HG03095 (cell line): ENCODE data around the gene KIAA1328.
"Not testable (repeated sequence)": the region's sequence is repeated elsewhere in the genome, so short reads cannot be mapped to it uniquely, and the experiment has no call there.

Source experiments
- ATAC-seq: cut with Tn5 transposase; IDR thresholded peaks from one replicate; pipeline ENCODE4 v1.9.1; 2021; ENCODE audit warnings: moderate library complexity; ENCODE audit not compliant: unreplicated experiment

Gene KIAA1328

GRCh38 chr18:36825526-36825925 is 3.4 kb upstream of the KIAA1328 start:
- no peak for ATAC-seq

DNA sequence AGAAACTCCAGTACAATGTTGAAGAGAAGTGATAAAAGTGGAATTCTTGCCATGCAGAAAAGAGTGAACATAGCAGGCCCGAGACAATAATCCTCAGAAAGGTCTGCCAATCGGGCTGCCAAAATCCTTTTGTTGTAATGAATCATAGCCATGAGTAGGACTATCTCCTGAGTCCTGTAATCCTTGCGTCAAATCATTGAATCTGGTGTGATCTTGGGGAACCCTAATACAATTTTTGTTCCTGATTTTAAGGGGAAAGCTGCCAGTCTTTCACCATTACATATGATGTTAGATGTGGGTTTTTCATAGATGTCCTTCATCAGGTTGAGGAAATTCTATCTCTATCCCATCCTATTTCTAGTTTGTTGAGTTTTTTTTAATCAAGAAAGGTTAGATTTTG is 2.4 kb upstream of the KIAA1328 start:
- ATAC-seq, result no peak

GRCh38 chr18:36828157-36828629 is 734 bp upstream of the KIAA1328 start:
- ATAC-seq, result no peak

DNA sequence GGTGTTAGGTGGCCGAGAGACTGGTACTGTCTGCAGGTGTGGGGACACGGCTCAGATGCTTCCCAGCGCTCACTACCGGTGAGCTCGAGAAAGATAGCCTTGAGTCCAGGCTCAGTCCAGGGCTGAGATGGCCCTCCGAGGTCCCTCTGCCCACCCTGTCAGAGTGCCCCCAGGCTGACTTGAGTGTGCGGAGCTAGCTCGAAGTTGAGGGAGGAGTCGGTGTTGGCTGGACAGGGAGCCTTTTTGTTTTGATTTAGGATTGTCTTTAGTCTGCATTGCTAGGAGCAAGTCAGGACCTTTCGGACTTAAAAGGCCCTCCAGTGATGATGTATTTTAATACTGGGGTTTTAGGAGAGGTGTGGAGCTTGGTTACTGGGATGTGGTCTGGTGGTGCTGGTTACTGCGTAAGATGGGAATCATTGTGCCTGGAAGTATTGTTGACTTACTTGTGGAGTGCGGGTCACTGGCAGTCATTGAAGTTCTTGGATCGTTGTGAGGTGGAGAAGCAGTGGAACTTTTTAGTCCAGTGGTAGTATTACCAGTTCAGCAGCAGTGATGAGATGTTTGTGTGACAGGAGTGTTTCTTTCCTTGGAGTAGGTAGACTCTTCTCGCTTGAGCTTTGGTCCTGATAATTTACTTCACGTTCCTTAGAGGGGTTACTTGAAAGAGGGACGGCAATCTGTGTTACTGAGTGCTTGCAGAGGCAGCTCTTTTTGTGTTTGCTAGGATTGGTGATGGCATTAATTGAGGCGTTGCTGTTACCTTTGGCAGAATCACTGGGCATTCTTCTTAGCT is 633 bp downstream of the KIAA1328 start:
- no peak for ATAC-seq

DNA sequence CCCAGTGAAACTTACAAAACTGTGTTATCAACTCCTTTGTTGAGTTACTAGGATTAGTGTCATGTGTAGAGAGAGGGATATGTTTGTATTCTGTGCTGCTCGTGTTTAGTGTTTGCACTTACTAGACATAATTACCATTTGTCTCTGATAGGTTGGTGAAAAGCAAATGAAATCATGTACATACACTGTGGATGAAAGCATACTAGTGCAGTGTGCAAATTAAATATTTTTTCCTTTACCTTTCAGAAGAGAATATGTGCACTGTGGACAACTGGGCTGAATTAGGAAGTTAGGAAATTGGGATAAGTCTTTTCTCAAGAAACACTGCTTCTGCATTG is 1.2 kb downstream of the KIAA1328 start:
- ATAC-seq, result no peak

DNA sequence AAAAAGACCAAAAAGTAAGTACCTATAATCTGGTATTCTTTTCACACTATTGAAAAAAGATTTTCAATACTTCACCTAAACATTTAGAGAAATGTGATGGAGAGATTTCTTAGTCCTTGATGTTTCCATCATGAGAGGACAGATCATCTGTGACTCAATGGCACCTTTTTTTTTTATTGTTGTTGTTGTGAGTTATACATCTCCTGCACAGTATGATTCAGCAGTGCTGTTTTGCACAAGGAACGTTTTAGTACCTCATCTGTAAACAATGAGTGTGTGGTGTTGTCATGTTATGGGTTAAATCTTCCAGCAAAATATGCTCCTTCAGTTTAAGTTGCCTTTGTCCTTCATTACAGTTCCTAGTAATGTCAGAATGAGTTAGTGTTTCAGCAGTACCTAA is 2.2 kb downstream of the KIAA1328 start:
- ATAC-seq, result no peak

GRCh38 chr18:36833120-36833519 is 4.2 kb downstream of the KIAA1328 start:
- ATAC-seq, result no peak

- no peak for ATAC-seq
These were observed 7.0 kb downstream of the KIAA1328 start for GRCh38 chr18:36835927-36836326.

DNA sequence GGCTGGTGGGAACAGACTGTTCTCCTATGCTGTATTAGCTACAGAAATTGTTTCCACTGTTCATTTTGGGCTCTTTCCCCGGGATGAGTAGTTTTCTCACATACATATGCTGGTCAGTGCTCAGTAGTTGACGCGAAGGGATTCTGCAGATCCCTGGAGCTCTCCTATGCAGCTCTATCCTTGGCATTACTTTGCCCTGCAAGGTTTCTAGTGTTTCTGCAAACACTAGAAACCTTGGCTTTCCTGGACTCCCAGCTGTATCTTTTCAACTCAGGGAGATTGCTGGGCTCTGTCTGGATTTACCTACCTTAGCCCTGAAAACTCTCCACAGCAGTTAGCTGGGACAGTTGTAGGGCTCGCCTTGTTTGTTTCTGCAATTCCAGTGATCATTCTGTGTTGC is 10.9 kb downstream of the KIAA1328 start:
- no peak for ATAC-seq

DNA sequence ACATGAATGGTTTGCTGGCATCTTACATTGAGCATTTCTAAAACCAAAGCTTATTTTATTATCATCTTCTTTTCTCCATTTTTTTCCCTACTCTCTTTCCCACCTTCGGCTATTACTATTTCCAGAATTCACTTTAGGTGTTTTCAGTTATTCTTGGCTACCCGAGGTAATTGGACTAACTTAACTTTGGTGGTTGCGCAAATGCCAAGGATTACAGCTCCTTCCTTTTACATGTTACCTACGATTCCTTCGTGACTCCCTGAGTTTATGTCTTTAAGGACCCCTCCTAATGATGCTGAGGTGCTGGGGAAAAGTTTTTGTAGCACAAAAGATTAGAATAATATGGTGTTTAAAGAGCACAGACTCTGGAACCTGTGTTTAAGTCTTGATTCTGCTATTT is 14.3 kb downstream of the KIAA1328 start:
- ATAC-seq, result no peak

GRCh38 chr18:36843784-36844183 is 14.9 kb downstream of the KIAA1328 start:
- ATAC-seq, result no peak

GRCh38 chr18:36848609-36849008 is 19.7 kb downstream of the KIAA1328 start:
- ATAC-seq, result no peak

DNA sequence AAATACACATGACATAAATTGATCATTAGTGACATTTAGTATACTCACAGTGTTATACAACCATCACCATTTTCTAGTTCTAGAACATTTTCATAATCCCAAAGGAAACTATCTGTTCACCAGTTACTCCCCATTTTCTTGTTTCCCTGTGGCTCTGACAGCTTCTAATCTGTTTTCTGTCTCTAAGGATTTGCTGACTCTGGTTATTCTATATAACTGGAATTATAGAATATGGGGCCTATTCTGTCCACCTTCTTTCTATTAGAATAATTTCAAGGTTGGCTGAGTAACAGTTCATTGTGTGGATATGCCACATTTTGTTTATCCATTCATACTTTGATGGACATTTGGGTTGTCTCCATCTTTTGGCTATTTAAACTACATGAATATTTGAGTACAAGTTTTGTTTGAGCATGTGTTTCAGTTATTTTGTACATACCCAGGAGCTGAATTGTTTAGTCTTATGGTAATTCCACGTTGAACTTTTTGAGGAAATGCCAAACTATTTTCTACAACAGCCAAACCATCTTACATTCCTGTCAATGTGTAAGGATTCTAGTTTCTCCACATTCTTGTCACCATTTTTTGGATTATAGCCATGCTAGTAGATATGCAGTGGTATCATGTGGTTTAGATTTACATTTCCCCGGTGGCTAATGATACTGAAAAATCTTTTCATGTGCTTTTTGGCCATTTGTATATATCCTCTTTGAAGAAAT is 20.5 kb downstream of the KIAA1328 start:
- ATAC-seq, result no peak

GRCh38 chr18:36850527-36851201 is 21.7 kb downstream of the KIAA1328 start:
- no peak for ATAC-seq

- no peak for ATAC-seq
These were observed 22.3 kb downstream of the KIAA1328 start for GRCh38 chr18:36851202-36851590.

- ATAC-seq, result no peak
These were observed 27.9 kb downstream of the KIAA1328 start for GRCh38 chr18:36856815-36857214.

- no peak for ATAC-seq
These were observed 33.3 kb downstream of the KIAA1328 start for GRCh38 chr18:36862182-36862581.

- no peak for ATAC-seq
These were observed 38.1 kb downstream of the KIAA1328 start for GRCh38 chr18:36867056-36867455.

- ATAC-seq, result no peak
These were observed 42.9 kb downstream of the KIAA1328 start for GRCh38 chr18:36871801-36872200.

- no peak for ATAC-seq
These were observed 43.4 kb downstream of the KIAA1328 start for GRCh38 chr18:36872329-36872728.

DNA sequence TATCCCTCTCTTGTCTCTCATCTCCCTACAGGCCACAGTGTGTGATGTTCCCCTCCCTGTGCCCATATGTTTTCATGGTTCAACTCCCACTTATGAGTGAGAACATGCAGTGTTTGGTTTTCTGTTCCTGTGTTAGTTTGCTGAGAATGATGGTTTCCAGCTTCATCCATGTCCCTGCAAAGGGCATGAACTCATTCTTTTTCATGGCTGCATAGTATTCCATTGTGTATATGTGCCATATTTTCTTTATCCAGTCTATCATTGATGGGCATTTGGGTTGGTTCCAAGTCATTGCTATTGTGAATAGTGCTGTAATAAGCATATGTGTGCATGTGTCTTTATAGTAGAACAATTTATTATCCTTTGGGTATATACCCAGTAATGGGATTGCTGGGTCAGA is 44.9 kb downstream of the KIAA1328 start:
- ATAC-seq, result not testable (repeated sequence)

GRCh38 chr18:36879796-36880195 is 50.9 kb downstream of the KIAA1328 start:
- ATAC-seq, result not testable (repeated sequence)
